Common myeloid progenitor, CD34-positive (primary cell): ENCODE results near the gene OPCML.

Experiments
- CTCF ChIA-PET: fragments of 350-600 bp; sonication (Branson Sonifier 250); formaldehyde crosslinking; loops from one replicate; lab custom pipeline; 2021; ENCODE audit warnings: antibody characterized with exemption; lab: Charles Lee
- POLR2A ChIA-PET: fragments of 350-600 bp; sonication (Branson Sonifier 250); formaldehyde crosslinking; loops from one replicate; lab custom pipeline; 2021; ENCODE audit warnings: antibody characterized with exemption; lab: Charles Lee
- DNase-seq, 3 donors: peaks; one replicate each; pipeline versions ENCODE4 v3.0.0 to v3.0.0-alpha.2; 2013
- H3K27ac ChIP-seq, 2 experiments: 1 replicate in 1 of 2; 2 replicates in 1 of 2; pipeline ENCODE4 v1.7.0; 2013; ENCODE audit warnings: inconsistent platforms in 2 of 2, low read length in 2 of 2, mild to moderate bottlenecking in 2 of 2, low read depth in 1 of 2, moderate library complexity in 1 of 2; ENCODE audit not compliant: severe bottlenecking in 2 of 2, insufficient read depth in 1 of 2, poor library complexity in 1 of 2
- H3K27me3 ChIP-seq, 5 experiments: replicated peaks in 2 of 5; 1 replicate in 3 of 5; 2 replicates in 2 of 5; pipeline versions ENCODE4 v1.6.1 to v1.7.0; 2013; ENCODE audit warnings: low read length in 4 of 5, mild to moderate bottlenecking in 2 of 5, moderate library complexity in 2 of 5, inconsistent platforms in 1 of 5; ENCODE audit not compliant: insufficient read depth in 5 of 5, control insufficient read depth in 4 of 5
- H3K36me3 ChIP-seq, 4 experiments: 1 replicate in 2 of 4; 2 replicates in 2 of 4; pipeline versions ENCODE4 v1.6.1 to v1.7.0; 2013; ENCODE audit warnings: low read length in 3 of 4, control low read depth in 1 of 4, mild to moderate bottlenecking in 1 of 4; ENCODE audit not compliant: control insufficient read depth in 4 of 4, insufficient read depth in 4 of 4
- H3K4me1 ChIP-seq, 4 experiments: 1 replicate in 3 of 4; 2 replicates in 1 of 4; pipeline versions ENCODE4 v1.6.1 to v1.7.1; 2013; ENCODE audit warnings: low read length in 3 of 4, mild to moderate bottlenecking in 3 of 4, control low read depth in 1 of 4, inconsistent platforms in 1 of 4, moderate library complexity in 1 of 4; ENCODE audit not compliant: control insufficient read depth in 4 of 4, insufficient read depth in 4 of 4; ENCODE audit errors: control extremely low read depth in 1 of 4
- H3K4me3 ChIP-seq, 7 experiments: 1 replicate in 4 of 7; 2 replicates in 3 of 7; pipeline versions ENCODE4 v1.5.1 to v1.7.0; 2013; ENCODE audit warnings: mild to moderate bottlenecking in 7 of 7, low read length in 6 of 7, moderate library complexity in 6 of 7, inconsistent platforms in 2 of 7, low read depth in 2 of 7, control low read depth in 1 of 7; ENCODE audit not compliant: insufficient read depth in 4 of 7, control insufficient read depth in 1 of 7; ENCODE audit errors: extremely low read depth in 1 of 7
- H3K9me3 ChIP-seq, 5 experiments: 1 replicate in 4 of 5; 2 replicates in 1 of 5; pipeline versions ENCODE4 v1.6.1 to v1.7.1; 2013; ENCODE audit warnings: low read length in 4 of 5, mild to moderate bottlenecking in 2 of 5, inconsistent platforms in 1 of 5, low read depth in 1 of 5, moderate library complexity in 1 of 5; ENCODE audit not compliant: control insufficient read depth in 4 of 5, insufficient read depth in 2 of 5; ENCODE audit errors: control extremely low read depth in 1 of 5
- WGBS: methylation state at CpG from one replicate; pipeline ENCODE4 v1.1.5; 2013; ENCODE audit not compliant: insufficient coverage; 5-methylcytosine and 5-hydroxymethylcytosine counted together

OPCML gene

DNA sequence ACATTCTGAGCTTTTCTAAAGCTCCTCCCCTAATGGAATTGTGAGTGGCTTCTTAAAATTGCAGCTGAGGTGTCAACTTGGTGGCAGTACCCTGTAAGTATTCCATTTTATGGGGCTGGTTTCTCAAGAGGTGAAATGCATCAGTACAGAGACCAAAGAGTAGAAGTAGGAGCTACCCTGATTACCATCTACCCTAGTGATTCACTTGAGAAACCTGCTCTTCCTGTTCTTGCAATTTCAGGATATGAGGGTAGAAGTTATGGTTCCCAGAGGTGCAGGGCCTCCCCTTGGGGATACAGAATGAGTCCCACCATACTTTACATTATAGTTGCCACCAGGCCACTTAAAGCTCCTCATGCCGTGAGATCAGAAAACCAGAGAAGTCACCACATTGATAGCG, 944.6 kb downstream of the OPCML start:
- Histone ChIP-seq H3K4me3 (no peak overlapping the region), H3K27me3 (no peaks in the 10 kb centered on the region), H3K4me1 (no peaks in the 10 kb centered on the region), H3K27ac (no peak overlapping the region), H3K9me3 (no peaks in the 10 kb centered on the region), H3K36me3 (no peaks in the 10 kb centered on the region)
- ChIA-PET POLR2A (no interaction called here), CTCF (no interaction called here)
- WGBS: 100% methylated on average over 2 of the region's 2 CpGs
- DNase-seq: no peak

DNA sequence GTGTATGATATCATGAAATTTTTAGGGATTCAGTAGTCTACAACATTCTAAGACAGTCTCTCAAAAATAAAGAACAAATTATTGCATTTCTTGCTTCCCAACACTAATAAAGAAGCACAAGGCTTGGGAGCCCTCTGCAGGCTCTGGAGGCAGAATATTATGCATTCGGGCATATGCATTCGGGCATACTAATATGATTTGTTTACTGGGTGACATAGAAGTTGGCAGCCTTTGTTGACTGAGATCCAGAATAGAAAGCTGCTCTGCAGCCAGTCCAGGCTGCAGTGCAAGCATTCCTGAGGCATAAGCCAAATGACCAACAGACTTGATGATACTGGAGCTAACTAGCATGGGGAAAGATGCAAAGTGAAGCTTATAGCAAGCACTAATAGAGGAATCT, 945.5 kb downstream of the OPCML start:
- H3K9me3 ChIP-seq: no peaks in the 10 kb centered on the region
- H3K27ac ChIP-seq: no peak overlapping the region
- DNase-seq: no peak
- H3K36me3 ChIP-seq: no peaks in the 10 kb centered on the region
- 100% methylated on average over 2 of the region's 2 CpGs for WGBS
- CTCF ChIA-PET: no interaction called here
- H3K4me1 ChIP-seq: no peaks in the 10 kb centered on the region
- H3K27me3 ChIP-seq: no peaks in the 10 kb centered on the region
- H3K4me3 ChIP-seq: no peak overlapping the region
- POLR2A ChIA-PET: no interaction called here

DNA sequence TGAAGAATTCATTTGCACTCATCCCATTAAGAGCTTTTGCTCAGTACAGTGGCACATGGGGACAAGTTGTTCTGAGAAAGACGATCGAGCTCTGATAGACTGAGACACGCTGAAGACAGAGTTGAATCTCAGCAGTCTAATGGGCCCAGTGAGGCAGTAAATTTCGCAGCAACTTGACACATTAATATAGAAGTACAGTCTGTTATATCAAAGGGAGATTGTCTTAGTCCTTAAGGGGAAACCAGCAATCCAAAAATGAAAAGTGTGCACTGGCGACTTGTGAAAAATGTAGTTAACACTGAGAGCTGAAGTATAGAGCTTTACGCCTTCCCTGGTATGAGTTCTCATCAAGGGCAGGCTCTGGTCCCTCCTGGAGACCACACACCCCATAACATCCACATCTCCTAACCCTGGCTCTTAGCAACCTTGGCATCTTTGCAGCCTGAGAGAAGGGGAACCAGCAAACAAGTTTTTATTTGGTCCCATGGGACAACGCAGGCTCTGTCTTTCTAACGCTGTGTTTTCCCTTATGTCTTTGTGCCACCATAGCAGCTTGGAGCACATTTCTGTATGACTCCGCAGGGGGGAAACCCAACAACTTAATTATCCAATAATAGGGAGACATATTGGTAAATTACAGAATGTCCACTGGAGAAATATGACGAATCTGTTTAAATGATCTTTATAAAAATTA, 952.5 kb downstream of the OPCML start:
- Histone ChIP-seq H3K27me3 (no peaks in the 10 kb centered on the region), H3K36me3 (no peaks in the 10 kb centered on the region), H3K9me3 (peaks cover 0 to 3% (median 0%) of the 10 kb centered on the region in 5 experiments), H3K27ac (no peak overlapping the region), H3K4me1 (no peaks in the 10 kb centered on the region), H3K4me3 (no peak overlapping the region)
- CTCF ChIA-PET: no interaction called here
- DNase-seq: no peak
- POLR2A ChIA-PET: no interaction called here
- 96% methylated on average over 5 of the region's 10 CpGs for WGBS

DNA sequence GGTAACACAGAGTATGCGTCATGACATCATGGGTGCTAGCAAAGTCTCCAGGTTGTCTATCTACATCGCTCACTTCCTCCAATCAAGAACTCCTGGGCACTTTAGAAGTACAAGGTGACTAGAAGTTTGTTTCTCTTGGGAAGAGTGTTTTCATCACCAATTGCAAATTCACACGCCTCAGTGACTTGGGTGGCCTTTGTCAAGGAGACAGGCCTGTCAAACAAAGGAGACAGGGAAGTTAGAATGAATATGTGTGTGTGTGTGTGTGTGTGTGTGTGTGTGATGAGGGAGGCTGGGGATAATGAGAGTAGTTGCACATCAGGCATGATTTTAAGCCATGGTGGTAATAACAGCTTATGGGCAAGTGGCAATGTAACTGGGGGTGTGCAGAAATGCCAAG, 953.2 kb downstream of the OPCML start:
- no peaks in the 10 kb centered on the region for H3K27me3 ChIP-seq
- H3K4me1 ChIP-seq: no peaks in the 10 kb centered on the region
- no peaks in the 10 kb centered on the region for H3K36me3 ChIP-seq
- CTCF ChIA-PET: no interaction called here
- H3K4me3 ChIP-seq: no peak overlapping the region
- H3K9me3 ChIP-seq: peaks cover 0 to 3% (median 0%) of the 10 kb centered on the region in 5 experiments
- no peak overlapping the region for H3K27ac ChIP-seq
- POLR2A ChIA-PET: no interaction called here
- DNase-seq: no peak
- 100% methylated on average over 1 of the region's 3 CpGs for WGBS

DNA sequence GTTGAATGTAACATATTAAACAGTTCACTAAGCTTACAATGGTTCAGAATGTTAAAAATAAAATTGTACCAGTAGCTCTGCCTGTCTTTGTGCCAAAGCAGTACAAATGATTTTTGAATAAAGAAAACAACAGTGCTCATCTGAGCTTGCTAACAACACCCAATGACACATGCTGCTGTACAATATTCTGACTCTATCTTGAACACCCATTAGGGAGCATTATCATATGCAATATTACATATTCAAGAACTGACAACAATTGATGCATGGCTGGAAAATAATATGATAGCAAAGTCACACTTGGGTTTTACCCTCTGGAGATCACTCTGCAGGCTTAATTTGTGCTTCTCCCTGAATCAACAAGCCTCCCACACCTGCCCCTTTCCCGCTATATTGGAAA, 953.7 kb downstream of the OPCML start:
- no peak overlapping the region for H3K4me3 ChIP-seq
- CTCF ChIA-PET: no interaction called here
- H3K36me3 ChIP-seq: no peaks in the 10 kb centered on the region
- no peaks in the 10 kb centered on the region for H3K27me3 ChIP-seq
- H3K27ac ChIP-seq: no peak overlapping the region
- H3K9me3 ChIP-seq: peaks cover 0 to 3% (median 0%) of the 10 kb centered on the region in 5 experiments
- no CpG with 5 or more reads among the region's 1 CpG for WGBS
- POLR2A ChIA-PET: no interaction called here
- no peaks in the 10 kb centered on the region for H3K4me1 ChIP-seq
- DNase-seq: no peak

DNA sequence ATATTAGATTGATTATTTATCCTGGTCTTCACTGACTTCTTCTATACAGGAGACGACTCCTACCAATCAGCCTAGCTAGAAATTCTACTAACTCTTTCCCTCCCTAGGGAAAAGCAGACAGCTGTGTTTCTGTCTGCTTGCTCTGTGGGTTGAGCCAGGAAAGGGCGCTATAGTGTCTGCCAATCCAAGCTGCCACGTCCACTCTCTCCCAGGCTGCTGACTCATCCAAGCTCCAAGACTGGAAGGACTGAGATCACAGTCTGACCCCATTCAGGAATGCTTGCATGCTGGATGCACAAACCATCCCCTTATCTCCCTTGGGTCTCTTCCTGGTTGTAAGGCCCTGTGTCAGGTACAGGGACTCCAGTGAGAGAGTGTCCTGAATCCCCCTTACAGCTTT, 955.6 kb downstream of the OPCML start:
- peaks cover 0 to 3% (median 0%) of the 10 kb centered on the region in 5 experiments for H3K9me3 ChIP-seq
- DNase-seq: no peak
- H3K4me1 ChIP-seq: no peaks in the 10 kb centered on the region
- ChIA-PET CTCF (no interaction called here), POLR2A (no interaction called here)
- H3K27me3 ChIP-seq: no peaks in the 10 kb centered on the region
- 100% methylated on average over 2 of the region's 3 CpGs for WGBS
- no peak overlapping the region for H3K27ac ChIP-seq
- no peaks in the 10 kb centered on the region for H3K36me3 ChIP-seq
- no peak overlapping the region for H3K4me3 ChIP-seq

DNA sequence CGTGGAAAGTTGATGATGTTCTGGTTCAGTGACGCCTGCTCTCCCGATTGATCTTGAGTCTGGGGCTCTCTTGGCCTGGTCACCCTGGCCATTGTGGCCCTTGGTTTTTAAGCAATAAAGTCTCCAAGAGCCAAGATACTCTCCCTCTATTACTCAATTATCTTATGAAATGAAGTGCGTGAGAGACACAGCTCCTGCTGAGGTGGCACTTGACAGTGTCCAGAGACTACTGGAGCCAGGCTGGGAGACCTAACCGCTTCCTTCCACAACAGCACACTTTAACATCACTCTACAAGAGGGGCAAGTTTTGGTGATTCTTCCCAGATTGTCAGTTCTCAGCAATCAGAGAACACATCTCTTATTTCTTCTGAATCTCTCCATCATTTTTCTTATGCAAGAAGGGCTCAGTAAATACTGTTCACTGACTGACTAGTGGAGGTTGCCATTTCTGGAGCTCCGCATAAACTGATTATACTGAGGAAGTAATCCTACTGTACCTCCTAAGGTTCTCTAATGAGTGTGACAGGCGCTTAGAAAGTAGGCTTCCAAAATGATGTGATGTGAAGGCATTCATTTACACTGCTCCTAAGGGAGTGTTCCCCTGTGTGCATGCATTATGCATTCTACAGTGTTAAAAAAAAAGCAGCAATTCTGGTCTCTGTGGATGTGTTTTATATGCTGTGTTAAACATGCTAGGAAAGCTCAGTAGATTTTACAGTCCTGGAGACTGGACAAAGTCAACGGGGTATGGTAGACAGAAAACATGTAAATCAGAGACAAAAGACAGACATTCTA, 968.0 kb downstream of the OPCML start:
- no peaks in the 10 kb centered on the region for H3K4me1 ChIP-seq
- POLR2A ChIA-PET: interaction anchor here (0.6 kb wide), 1 partner anchor 11 kb away, joined by 3 read pairs; no protein-coding TSS in a partner anchor
- CTCF ChIA-PET: no interaction called here
- no peak overlapping the region for H3K27ac ChIP-seq
- H3K27me3 ChIP-seq: no peaks in the 10 kb centered on the region
- H3K4me3 ChIP-seq: no peak overlapping the region
- WGBS: 97% methylated on average over 4 of the region's 8 CpGs
- no peak for DNase-seq
- no peaks in the 10 kb centered on the region for H3K9me3 ChIP-seq
- H3K36me3 ChIP-seq: no peaks in the 10 kb centered on the region
